SK-N-MC (cell line): ENCODE results near the gene JUNB.

Source experiments
- EZH2 ChIP-seq: fragments of 200-600 bp; sonication (generic); IDR thresholded peaks from one replicate; pipeline ENCODE4 v1.6.1; 2017; ENCODE audit warnings: antibody characterized with exemption
- FOXP2 ChIP-seq: optimal IDR thresholded peaks from 2 replicates; pipeline ENCODE3; 2011; ENCODE audit warnings: mild to moderate bottlenecking, moderate library complexity; ENCODE audit not compliant: insufficient read depth; ENCODE audit errors: extremely low read length, control extremely low read depth

- no peak for TF ChIP-seq EZH2
- TF ChIP-seq FOXP2: no peak
Observed at GRCh38 chr19:12815088-12815487, 23.8 kb downstream of the JUNB start.
